Measurements from ENCODE around the gene CRTC2.

DNA sequence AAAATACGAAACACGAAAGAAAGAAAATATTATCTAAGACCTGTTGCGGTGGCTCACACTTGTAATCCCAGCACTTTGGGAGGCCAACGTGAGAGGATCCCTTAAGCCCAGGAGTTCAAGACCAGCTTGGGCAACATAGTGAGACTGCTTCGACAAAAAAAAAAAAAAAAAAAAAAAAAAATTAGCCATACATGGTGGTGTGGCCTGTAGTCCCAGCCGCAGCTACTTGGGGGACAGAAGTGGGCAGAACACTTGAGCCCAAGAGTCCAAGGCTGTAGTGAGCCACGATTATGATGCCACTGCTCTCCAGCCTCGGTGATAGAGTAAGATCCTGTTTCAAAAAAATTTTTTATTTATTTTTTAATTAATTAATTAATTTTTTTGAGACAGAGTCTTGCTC lies 29.2 kb upstream of the CRTC2 start:
- no peak for TF ChIP-seq CTCF (conservative IDR thresholded peaks at IDR 0.05 in 1 of 2, IDR thresholded peaks at IDR 0.05 in 1 of 2; ENCODE audit: low read depth in 1 of 2, low read length in 2 of 2)
- no peak for TF ChIP-seq EZH2 (IDR thresholded peaks at IDR 0.05; ENCODE audit: low read length, missing control alignments)

Data from fibroblast of lung (primary cell).